ENCODE measurements around the gene CCDC188.

Gene CCDC188

DNA sequence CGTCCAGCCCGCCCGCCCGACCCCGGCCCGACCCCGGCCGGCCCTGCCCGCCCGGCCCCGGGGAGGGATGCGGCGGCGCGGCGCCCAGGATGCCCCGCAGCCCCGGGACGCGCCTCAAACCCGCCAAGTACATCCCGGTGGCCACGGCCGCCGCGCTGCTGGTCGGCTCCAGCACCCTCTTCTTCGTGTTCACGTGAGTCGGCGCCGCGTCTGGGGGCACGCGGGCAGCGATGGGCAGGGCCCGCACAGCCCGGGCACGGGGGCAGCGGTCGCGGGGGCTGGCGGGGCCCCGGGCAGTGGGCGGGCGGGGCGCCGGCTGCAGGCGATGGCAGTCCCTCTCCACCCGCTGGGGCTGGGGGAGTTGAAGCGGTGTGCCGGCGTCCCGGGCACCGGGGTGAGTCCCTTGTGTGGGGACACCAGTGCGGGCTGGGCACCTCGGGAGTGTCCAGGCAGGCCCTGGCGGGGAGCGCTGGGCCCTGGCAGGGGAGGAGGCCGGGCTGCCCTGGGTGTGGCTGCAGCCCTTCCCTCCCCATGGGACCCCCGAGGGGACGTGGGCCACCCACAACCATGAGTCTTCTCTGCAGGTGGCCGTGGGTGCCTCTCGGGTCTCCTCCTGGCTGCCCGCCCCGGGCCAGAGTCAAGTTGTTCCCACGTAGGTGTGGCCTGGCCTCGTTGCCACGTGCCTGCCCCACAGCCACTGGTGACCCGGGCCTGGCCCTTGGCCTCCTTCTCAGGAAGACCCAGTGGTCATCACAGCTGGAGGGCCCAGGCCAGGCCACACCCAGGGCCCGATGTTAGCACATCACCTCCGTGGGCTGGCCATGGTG is 18.8 kb downstream of the CCDC188 start:
- no peak for DNase-seq

DNA sequence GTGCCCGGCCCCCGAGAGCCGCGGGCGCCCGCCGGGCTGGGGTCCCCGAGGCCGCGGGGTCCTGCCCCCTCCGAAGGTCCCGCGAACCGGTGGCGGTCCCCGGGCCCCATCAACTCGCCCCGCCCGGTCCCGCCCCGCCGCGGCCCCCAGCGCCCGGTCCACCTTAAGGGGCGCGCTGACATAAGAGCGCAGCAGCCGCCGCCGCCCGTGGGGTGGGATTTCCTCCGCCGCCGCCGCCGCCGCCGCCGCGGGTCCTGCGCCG is 19.3 kb downstream of the CCDC188 start, which contains the start of gene ZDHHC8:
Gene ZDHHC8, plus strand, starts transcription at position 208 of the 262 bp plus-strand sequence. CDS start 144 bp downstream, outside the sequence.
- DNase-seq: no peak

DNA sequence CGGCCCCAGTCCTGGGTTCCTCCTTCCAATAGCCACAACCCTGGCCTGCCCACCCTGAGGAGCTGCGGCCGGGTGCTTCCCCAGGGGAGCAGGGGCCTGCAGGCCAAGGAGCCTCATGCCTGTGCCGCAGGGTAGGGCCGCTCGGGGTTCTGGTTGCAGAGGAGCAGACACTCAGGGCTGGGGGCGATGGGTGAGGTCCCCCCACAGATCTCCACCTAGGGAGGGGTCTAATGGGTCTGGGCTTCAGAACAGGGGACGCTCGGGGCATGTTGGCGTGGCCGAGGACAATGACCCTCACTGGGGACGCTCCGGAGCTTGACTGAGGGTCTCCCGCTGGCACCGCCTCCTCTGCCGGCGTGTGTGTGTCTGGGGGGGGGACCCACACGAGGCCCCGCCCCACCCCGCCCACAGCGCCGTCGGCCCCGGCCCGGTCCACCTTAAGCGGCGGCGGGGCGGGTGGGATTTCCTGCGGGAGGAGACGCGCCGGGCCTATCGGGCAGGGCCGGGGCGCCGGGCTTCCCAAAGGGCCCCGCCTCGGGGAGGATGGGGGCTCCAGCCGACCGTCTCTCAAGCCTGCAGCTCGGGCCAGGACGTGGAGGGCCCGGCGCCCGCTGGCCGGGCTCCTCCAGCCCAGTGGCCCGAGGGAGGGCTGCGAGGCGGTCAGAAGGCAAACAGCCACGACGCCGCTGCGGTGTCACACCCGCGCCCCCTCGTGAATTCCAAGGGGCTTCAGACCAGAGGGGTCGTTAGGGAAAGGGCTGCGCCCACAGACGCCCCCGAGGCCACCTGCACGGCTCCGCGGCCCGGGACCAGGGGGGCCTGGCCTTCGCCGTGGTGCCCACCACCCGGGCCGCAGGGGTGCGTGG is 19.9 kb downstream of the CCDC188 start:
- DNase-seq: peak; percentile 59

DNA sequence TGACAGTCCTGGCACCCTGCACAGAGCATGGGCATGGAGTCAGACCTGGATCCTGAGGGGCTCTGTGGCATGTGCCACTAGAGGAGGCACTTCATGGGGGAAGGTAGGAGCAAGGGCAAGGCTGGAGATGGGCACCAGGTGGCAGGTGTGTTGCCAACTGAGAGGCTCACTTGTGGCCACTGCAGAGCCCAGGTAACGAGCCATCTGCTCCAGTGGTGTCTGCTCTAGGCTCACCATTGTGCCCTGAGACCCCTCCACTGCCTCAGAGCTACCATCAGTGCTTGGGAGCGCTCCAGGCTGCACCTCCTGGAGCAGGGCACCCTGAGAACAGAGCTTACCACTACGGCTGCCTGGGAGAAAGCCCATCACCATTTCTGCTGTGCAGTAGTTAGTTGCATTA is 20.5 kb downstream of the CCDC188 start:
- DNase-seq: no peak

DNA sequence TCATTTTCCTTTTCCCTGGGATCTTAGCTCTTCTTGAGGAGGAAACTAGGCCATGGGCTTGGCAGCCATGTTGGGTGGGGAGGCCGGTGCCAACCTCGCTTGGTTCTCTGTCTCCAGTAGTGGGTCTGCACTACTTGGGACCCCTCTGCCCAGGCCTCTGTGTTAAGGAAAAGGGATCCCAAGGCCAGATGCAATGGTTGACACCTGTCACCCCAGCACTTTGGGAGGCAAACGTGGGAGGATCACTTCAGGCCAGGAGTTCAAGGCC is 21.2 kb downstream of the CCDC188 start:
- DNase-seq: no peak

DNA sequence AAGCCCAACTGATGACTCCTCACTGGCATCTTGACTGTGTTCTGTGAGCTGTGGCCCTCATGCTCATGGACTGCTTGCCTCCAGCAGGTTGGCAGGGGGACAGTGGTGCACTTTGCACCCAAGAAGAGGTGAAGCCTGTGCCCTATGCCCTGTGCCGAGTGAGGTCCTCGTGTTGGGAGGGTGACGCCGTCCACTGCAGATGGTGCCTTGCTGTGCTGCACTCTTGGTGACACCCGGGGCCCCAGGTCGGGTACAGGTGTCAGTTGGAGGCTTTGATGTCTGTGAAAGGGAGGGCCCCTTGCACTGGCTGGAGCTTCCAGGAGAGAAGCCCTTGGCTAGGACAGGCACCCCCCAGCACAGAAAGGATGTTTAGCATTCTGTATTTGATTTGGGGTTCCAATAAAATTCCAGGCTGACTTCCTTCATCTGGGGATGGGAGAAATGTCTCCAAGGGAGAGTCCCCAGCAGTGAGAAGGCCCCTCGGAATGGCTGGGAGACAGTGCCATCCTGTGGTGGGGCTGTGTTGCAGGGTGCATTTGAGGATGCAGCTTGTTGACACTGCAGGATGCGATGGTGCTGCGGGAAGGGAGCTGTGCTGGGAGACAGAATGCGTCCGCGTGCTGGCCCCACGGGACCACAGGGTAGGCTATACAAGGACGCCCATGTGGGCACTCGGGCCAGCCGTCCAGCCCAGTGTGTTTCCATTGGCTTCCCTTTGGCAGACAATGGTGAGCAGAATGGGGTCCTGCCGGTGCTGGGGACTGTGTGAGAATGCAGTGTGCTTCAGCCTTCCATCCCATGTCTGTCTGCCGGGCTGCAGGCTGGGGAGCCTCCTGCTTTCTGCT is 21.7 kb downstream of the CCDC188 start:
- no peak for DNase-seq

DNA sequence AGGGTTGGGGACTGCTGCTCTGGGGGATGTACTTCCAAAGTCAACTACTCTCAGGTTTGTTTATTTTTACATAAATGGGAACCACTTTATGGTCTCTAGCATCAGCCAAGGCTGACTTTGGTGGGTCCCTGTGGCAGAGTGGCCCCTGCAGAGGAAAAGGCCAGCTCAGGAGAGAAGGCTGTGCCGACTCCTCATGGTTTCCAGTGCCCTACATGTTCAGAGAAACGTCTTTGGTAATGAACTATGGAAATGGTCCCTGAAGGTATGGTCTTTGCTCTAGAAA is 22.3 kb downstream of the CCDC188 start:
- DNase-seq: no peak

DNA sequence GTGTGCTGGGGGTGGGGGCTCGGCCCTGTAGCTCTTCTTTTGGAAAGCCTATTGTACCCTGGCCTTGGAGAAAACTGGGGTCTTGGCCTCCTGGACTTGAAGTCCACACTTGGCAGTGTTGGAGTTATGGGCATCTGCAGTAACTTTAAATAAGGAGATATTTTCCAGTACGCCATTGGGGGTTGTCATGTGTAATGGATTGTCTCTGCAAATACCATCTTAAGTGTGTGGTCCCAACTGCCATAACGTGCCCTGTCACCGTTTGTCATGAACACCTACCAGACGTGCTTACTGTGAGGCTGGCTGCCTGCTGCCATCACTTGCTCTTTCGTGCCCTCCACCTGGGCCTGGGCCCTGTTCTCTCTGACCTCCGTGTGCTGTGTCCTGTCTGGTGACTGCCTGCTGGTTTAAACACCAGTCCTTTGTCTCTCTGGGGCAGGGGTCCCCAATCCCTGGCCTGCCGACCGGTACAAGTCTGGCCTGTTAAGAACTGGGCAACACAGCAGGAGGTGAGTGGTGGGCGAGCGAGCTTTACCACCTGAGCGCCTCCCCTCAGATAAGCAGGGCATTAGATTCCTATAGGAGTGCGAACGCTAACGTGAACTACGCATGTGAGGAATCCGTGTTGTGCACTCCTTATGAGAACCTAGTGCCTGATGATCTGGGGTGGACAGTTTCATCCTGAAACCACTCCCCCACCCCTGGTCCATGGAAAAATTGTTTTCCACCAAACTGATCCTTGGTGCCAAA is 22.8 kb downstream of the CCDC188 start:
- DNase-seq: no peak

DNA sequence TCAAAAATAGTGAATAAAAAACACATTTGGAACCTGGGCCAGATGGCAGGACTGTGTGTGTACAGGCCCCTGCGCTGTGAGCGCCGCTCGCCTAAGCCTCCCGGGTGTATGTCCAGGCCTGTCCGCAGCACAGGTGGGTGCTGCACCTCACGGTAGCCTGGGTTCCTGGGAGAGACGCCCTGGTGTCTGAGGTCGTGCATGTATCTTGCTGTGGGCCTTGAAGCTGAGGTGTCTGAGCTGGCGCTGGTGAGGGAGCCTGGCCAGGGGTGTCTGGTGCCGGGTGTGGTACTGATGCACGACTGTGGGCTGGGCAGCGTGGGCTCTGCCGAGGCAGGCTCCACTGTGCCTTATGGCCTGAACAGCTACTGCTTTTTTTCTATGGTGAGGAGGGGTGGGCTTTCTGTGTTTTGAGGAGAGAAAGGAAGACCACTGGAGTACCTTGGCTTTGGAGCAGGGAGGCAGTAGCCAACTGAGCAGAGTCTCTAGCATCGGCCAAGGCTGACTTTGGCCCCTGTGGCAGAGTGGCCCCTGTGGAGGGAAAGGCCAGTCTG is 23.5 kb downstream of the CCDC188 start:
- no peak for DNase-seq

DNA sequence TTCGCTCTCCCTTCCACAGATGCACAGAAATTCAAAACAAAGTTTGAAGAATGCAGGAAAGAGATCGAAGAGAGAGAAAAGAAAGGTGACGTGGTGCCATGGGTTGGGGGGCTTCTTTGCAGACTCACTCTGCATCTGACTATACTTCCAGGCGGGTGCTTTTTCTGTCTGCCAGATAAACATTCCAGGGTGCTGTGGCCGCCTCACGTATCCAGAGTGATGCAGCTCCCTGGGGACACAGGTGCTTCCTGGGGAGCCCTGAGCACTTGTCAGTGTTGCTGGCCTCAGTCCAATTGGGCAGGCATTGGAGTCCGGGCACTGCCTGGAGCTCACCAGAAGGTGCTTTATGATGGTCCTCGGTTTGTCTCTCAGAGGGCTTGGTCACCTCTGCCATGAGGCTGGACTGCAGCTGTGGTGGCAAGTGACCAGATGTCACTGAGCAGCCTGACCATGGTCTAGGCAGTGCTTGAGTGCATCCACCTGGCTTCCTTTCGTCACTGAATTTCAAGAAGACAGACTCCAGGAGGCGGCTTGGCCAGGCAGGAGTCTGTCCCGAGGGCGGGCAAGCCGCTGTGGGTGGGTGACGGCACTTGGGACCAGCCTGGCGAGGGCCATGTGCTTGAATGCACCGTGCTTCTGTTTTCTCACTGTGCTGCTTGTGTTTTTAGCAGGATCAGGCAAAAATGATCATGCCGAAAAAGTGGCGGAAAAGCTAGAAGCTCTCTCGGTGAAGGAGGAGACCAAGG is 24.4 kb downstream of the CCDC188 start:
- no peak for DNase-seq

DNA sequence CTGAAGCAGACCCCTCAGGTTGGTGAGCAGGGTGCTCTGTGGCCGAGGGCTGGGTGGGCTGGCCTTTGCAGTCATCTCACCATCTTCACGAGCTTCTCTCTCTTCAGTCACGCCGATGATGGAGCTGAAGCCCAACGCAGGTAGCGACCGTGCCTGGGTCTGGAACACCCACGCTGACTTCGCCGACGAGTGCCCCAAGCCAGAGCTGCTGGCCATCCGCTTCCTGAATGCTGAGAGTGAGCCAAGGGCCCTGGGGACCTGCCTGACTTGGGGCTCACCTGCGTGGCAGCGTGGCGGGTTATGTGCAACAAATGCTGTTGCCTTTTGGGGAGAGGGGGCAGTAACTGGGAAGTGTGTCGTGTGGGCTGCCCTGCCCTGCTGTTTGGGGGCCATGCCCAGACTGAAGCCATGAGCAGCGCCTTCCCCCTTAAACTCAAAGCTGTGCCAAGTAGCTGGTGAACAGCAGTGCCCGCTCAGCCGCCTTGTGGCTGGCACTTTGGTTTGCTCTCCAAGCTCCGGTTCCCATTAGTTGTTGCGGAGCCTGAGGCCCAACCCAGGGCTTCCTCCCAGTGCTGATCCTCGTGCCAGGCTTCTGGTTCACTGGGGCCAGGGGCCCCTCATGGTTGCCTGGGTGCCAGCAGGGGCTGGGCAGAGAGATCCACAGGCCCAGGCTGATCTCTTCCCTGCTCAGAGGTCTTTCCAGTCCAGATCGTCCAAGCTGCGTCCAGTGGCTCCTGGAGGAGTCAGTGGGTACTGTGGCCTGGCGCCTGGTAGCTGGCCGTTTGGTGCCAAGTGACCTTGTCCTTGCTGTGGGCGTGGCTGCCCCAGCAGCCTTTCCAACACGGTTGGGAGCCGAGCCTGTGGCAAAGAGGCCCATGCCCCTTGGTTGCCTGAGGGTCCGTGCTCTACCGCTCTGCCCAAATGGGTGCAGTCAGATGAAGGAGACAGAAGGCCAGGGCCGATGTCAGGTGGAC is 25.4 kb downstream of the CCDC188 start:
- no peak for DNase-seq

DNA sequence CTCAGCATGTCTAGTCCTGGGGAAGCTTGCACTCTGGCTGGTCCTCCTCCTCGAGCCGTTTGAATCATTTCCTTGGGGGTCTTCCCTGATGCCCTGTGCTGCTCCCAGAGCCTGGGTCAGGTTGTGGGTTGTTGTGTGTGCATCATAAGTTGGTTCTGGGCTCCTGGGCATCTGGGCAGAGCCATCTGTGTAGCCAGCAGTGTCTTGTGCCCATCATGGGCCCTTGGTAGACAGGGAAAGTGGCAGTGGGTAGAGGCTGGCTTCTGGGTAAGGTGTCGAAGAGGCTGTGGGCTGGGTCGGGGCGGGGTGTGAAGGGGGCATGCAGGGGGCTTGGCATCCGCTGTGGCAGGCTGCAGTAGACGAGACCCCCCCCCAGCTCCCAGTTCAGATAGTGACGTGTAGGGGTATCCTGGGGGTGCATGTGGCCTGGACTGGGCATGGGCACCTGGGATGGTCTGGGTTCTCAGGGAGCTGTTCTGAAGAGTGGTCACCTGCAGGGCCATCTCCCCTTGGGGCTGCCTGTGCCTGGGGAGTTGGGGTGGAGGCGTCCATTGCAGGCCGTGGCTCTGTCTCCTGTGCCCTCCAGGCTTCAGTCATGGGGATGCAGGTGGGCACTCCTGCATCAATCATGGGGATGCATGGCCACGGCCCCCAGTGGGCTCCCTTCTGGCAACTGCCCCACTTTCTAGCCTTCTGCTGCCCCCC is 26.6 kb downstream of the CCDC188 start:
- no peak for DNase-seq

DNA sequence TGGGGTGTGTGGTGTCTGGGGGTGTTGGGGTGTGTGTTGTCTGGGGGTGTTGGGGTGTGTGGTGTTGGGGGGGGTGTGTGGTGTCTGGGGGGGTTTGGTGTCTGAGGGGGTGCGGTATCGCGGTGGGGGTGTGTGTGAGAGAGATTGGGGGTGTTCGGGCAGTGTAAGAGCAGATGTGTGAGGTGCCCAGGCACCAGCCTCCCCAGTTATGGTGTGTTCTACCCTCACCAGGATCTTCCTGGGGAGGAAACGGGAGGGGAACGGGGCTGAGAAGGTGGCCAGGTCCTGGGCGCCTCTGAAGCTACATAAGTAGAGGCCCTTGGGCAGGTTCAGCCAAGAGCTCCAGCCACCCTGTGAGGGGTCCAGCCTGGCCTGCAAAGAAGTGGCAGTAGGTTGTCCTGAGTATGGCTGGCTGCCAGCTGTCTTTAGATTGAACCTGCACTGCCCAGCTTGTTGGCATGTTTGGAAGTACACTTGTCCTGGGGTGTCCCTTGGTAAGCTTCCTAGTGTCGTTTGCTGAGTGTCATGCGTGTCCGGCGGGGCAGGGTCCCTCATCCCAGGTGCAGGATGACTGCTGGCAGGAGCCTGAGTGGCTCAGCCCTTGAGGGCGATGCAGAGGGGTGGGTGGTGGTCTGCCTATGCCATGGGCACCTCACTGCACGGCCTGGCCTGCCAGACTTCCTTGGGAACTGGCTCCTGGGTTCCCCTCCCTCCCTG is 27.3 kb downstream of the CCDC188 start:
- DNase-seq: no peak

DNA sequence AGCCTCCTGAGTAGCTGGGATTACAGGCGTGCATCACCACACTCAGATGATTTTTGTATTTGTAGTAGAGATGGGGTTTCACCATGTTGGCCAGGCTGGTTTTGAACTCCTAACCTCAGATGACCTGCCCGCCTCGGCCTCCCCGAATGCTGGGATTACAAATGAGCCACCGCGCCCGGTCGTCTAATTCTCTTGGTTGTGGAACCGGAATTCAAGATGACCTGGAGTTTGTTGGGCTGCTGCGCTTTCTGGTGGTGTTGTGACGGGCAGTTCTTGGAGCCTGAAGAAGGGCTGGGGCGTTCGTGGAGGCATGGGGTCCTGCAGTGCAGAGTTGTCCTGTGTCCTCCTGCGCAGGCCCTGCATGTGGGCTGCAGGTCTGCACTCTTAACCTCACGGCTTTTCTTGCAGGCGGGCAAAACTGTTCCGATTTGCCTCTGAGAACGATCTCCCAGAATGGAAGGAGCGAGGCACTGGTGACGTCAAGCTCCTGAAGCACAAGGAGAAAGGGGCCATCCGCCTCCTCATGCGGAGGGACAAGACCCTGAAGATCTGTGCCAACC is 28.9 kb downstream of the CCDC188 start:
- no peak for DNase-seq

DNA sequence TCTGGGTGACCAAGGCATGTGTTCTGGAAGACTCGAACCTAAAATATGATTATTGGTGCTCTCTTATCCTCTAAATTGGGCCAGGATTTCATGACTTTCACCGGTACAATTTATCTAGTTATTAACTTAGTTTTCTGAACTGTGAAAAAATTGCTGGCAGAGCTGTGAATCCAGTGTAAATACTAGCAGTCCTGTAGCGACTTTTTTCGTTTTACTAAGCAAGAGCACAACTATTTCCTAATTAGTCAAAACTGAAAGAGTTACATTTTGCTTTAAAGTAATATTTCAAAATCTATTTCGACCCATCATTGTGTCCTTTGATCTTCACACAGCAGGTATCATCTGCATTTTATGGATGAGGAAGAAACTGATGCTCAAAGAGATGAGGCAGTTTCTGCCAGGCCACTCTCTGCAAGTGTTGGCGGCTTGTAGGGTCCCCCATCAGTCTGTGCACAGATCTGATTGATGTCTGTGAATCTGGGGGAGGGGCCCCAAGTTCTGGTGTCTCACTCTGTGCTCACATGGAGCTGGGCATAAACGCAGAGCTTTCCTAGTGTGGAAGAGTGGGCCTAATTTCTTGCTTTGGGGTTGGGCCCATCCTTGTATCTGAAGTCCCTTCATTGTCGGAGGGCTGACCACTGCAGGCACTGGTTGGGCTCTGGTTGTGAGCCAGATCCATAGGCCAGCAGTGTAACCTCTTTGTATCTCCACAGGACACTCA is 32.4 kb downstream of the CCDC188 start:
- DNase-seq: no peak

DNA sequence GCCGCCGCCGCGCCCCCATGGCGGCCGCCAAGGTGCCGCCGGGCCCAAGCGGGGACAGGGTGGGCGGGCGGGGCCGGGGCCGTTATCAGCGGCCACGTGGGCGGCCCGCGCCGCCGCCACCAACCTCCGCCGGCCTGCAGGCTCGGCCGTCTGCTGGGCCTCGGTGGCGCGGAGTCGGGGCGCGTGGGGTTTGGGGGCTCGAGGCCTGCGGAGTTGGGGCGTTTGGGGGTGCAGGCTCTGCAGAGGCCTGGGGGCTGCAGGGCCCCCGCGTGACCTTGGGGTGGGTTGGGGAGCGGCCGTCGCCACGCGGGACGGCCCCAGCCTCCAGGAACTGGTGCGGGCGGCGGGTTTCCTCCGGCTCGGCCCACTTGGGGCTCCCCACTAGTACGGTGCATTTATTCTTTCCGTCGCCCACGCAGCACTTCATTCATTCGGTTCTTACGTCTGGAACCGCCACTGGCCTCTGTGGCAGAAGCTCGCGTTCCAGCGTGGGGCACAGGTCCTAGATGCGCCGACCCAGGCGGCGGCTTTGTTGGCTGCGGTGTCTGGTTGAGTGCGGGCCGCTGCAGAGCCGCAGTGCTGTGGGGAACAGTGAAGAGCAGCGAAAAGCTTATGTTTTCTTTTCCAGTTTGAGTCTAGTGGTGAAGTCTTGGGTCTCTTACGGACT is 33.1 kb downstream of the CCDC188 start:
- DNase-seq: peak; percentile 8

DNA sequence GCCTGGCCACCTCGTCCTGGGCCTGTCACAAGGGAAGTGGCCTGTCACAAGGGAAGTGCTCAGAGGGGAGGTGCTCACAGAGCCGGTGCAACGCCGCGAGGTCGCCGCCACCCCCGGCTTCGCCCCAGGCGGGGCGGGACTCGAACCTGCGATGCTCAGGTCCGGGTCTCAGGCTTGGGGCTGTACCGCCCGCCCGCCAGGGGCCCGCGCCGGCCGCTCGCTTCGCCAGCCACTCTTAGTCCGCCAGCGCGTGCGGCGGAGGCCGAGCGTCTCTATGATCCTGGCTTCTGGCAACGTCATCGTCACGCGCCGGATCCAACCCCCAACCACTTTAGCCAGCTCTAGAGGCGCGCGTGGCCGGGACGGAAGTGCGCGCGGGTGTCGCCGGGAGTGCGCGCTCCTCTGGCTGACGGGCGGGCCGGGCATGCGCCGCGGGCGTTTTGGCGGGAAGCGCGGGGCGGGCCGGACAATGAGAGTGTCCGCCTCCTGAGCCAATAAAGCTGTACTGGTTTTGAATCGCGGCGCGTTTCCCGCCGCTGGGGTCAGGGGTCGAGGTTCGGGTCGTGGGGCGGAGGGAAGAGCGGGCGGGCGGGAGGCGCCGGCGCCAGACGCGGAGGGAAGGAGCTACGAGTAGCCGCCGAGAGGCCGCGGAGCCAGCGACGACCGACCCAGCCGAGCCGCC is 33.8 kb downstream of the CCDC188 start, which contains the start of gene TRMT2A:
Gene TRMT2A, minus strand, starts transcription at position 276 of the 682 bp plus-strand sequence. CDS start 320 bp downstream, outside the sequence.
- peak; percentile 91 for DNase-seq

Measured in NCI-H146 (cell line).